Epithelial cell of esophagus (primary cell): ENCODE data around the gene CFAP61.

Source experiments
- DNase-seq: peaks from one replicate; pipeline ENCODE4 v3.0.0; 2010; ENCODE audit warnings: low read depth
- H3K4me3 ChIP-seq: 2 replicates; pipeline ENCODE4 v1.5.1; 2011; ENCODE audit warnings: mild to moderate bottlenecking, low read length, control low read depth
- TF ChIP-seq, protein P1 (sequence below): IDR thresholded peaks from 2 replicates; pipeline ENCODE4 v1.5.1; 2011; ENCODE audit warnings: low read depth, mild to moderate bottlenecking, low read length, control low read depth, inconsistent platforms; ENCODE audit not compliant: insufficient read depth; ENCODE audit errors: missing control alignments

The CFAP61 gene

DNA sequence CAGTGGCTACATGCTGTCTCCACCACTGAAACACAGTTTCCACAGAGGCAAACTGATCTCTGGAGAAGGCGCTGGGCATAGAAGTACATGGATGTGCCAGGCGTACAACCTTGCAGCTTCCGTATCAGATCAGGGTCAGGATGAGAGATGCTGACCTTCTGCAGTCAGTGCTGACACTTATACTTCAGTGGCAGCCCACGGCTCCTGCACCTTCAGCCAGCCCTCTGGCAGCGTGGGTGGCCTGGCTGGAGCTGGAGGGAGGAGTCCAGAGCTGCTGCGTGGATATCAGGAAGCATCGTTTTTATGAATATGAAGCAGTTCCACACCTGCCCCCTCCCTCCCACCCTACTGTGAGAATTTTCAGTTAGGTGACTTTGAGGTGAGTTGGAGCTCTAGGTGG is 149.3 kb downstream of the CFAP61 start:
- no peak overlapping the region for H3K4me3 ChIP-seq
- TF ChIP-seq, protein P1, sequence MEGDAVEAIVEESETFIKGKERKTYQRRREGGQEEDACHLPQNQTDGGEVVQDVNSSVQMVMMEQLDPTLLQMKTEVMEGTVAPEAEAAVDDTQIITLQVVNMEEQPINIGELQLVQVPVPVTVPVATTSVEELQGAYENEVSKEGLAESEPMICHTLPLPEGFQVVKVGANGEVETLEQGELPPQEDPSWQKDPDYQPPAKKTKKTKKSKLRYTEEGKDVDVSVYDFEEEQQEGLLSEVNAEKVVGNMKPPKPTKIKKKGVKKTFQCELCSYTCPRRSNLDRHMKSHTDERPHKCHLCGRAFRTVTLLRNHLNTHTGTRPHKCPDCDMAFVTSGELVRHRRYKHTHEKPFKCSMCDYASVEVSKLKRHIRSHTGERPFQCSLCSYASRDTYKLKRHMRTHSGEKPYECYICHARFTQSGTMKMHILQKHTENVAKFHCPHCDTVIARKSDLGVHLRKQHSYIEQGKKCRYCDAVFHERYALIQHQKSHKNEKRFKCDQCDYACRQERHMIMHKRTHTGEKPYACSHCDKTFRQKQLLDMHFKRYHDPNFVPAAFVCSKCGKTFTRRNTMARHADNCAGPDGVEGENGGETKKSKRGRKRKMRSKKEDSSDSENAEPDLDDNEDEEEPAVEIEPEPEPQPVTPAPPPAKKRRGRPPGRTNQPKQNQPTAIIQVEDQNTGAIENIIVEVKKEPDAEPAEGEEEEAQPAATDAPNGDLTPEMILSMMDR: no peak
- DNase-seq: no peak

DNA sequence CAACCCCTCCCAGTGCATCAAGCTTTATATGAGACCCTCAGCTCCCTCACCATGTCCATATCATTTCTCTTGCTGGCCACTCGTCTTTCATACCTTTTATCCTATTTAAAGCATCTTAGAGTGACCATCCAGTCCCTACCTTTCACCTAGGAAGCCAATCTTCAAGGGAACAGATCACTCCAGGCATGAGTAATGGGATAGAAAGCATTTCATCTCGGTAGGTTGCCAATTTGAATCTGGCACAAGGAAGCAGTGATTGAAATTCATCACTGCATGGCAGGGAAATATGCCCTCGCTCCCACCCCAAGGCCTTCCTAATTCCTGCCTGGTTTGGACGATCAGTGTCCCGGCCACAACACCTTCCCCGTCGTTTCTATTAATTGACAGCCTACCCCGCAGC is 150.4 kb downstream of the CFAP61 start:
- TF ChIP-seq, protein P1: no peak
- no peak for DNase-seq
- no peak overlapping the region for H3K4me3 ChIP-seq

DNA sequence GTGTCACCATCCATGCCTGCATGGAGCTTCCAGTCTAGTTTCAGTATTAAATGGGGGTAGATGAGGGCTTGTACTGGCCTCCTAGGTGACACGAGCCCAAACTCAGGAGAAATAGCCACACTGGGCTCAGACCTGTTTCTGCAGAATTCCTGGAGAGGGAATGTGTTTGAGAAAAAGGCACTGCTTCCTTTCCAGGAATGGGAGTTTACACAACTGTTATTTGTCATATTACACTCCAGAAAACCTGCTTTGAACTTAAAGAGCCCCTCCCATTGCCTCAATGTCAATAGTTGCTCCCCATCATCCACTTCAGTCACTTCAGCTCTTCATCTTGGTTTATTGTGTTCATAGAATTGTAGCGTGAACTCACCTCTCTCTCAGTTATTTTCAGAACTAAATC is 151.5 kb downstream of the CFAP61 start:
- H3K4me3 ChIP-seq: no peak overlapping the region
- TF ChIP-seq, protein P1: no peak
- DNase-seq: no peak

DNA sequence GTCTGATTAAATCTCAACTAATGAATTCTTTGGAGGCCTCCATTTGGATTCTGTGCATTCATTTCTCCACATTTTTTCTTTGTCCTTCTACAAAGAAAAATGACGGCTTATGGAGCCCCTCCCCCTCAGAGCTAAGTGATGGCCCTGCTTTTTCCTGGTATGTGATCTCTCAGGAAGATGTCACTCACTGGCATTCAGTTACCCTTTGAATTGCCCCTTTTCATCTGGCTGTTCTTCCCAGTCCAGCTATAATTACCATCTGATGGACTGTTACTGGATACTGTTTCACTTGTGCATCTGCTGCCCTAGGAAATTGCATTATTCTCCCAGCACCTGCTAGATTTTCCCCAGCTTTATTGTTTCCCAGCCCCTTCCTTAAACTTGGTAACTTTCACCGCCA is 151.9 kb downstream of the CFAP61 start:
- no peak for DNase-seq
- TF ChIP-seq, protein P1: no peak
- no peak overlapping the region for H3K4me3 ChIP-seq

DNA sequence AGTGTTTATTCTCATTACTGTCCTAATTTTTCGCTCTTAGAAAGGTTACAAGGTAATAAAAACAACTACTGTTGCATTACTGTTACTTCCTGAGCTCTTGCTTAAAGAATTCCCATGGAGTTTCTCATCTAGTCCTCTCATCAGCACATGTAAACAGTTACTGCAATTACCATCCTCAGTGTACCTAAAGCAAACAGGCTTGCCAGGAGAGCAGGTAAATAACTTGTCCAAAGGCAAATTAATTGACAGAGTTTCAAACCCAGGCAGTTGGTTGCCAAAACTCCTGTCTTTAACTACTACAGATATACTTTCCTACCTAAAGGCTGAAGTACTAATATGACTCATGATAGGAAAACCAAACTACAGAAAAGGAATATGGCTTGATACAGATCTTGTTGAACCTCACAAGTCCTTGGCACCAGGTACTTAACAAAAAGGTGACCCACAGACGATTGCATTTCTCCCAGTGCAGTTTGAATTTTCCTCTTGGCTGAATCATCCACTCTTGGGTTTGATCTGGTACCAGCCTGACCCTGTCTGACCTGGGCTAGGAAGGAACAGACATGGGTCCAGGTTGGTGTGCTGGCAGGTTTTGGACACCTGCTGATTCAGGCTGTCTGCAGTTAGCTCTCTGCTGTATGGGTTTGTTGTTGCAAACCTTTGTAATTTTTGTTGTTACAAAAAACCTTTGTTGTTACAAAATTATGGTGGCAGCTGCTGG is 153.0 kb downstream of the CFAP61 start:
- no peak overlapping the region for H3K4me3 ChIP-seq
- DNase-seq: no peak
- TF ChIP-seq, protein P1: no peak

DNA sequence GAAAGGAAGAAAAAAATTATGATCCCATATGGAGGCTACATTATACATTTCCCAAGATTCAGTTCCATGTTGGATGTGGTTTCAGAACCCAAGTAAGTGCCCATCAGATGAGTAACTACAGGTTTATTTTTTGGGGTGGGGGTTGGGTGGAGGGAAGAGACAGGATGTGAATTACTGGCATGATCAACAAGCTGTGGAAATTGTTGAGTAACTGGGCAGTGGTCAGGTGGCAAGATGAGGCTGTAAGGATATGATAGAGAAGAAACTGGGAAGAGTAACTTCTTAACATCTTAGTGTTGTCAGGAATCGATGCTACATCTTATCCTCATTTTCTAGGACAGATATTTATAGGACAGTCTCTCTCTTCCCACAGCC is 153.5 kb downstream of the CFAP61 start:
- TF ChIP-seq, protein P1: no peak
- DNase-seq: no peak
- no peak overlapping the region for H3K4me3 ChIP-seq

DNA sequence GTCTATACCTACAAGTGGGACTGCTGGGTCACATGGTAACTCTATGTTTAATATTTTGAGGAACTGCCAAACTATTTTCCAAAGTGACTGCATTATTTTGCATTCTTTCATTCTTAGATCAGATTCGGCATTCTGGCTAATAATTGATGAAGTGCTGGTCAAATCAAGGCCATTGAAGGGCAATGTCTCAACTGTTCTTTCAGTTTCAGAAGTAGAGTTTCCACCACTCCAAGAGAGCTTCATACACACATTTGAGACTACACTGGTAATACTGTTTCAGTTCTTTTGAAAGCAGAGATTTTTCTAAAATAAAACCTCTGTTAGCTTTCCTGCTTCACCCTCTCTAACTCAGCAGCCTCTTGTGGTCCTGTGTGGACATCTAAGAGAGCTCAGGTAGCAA is 154.5 kb downstream of the CFAP61 start:
- no peak for DNase-seq
- no peak overlapping the region for H3K4me3 ChIP-seq
- TF ChIP-seq, protein P1: no peak
